Measurements from ENCODE around the gene EED.

Gene EED

GRCh38 chr11:86198139-86198538 lies 46.4 kb upstream of the EED start:
- Histone ChIP-seq H2BK15ac (replicated peaks; ENCODE audit: low read depth) (no peak overlapping the region), H3K4me2 (ENCODE audit: low read length) (no peak overlapping the region), H3K4ac (ENCODE audit: low read depth, low read length) (no peak overlapping the region), H2BK5ac (ENCODE audit: low read length) (no peak overlapping the region), H3K4me3 (ENCODE audit: low read length) (no peak overlapping the region), H3K79me2 (ENCODE audit: control insufficient read depth, insufficient read depth, low read length) (no peaks in the 10 kb centered on the region), H3K4me1 (ENCODE audit: control insufficient read depth, low read depth, low read length) (no peaks in the 10 kb centered on the region), H3K23ac (ENCODE audit: low read length) (no peak overlapping the region), H2AK5ac (ENCODE audit: low read length) (no peak overlapping the region), H3K27me3 (ENCODE audit: insufficient read depth, low read length, poor library complexity) (no peaks in the 10 kb centered on the region), H4K8ac (ENCODE audit: low read depth, low read length) (no peak overlapping the region), H3K9ac (ENCODE audit: low read length) (no peak overlapping the region), H4K5ac (ENCODE audit: low read length) (no peak overlapping the region), H3K56ac (ENCODE audit: low read length) (no peak overlapping the region), H3K36me3 (ENCODE audit: control insufficient read depth, insufficient read depth, low read length) (no peaks in the 10 kb centered on the region), H2BK120ac (ENCODE audit: low read depth, low read length) (no peak overlapping the region), H3K18ac (ENCODE audit: low read length) (no peak overlapping the region), H3K27ac (ENCODE audit: low read depth, low read length) (no peak overlapping the region), H3K79me1 (ENCODE audit: low read length) (no peaks in the 10 kb centered on the region)
- no peak for DNase-seq

- no peak overlapping the region for H4K5ac ChIP-seq (ENCODE audit: low read length)
Measured at GRCh38 chr11:86199354-86199753, 45.2 kb upstream of the EED start.

DNA sequence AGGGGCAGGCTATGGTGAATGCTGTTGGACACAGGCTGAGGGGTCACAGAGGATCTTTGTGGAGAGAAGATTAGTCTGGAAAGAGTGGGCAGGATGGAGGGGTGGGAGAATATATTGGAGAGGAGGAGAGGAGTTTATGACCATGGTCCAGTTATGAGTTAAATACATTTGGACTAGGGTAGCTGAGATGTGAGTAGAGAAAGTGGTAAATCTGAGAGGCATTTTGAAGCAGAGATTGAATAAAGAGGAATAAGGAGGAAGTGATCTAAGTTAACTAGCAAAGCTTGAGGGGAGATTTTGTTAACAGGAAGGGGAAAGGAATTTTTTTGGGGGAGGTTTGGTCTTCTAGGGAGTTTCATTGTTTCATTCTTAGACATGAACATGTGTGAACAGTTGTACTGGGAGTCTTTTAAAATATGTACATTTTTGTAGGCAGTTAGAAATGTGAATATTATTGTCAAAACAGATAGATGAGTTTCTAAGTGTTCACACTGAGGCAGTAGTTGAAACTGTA lies 43.1 kb upstream of the EED start:
- H2BK5ac ChIP-seq (ENCODE audit: low read length) = no peak overlapping the region
- DNase-seq = no peak
- H2BK120ac ChIP-seq (ENCODE audit: low read depth, low read length) = no peak overlapping the region

More at GRCh38 chr11:86199354-86199753, 45.2 kb upstream of the EED start:
- H3K4me3 ChIP-seq (ENCODE audit: low read length) = no peak overlapping the region
- no peaks in the 10 kb centered on the region for H3K4me1 ChIP-seq (ENCODE audit: control insufficient read depth, low read depth, low read length)
- H3K23ac ChIP-seq (ENCODE audit: low read length) = no peak overlapping the region
- H3K56ac ChIP-seq (ENCODE audit: low read length) = no peak overlapping the region
- H3K27me3 ChIP-seq (ENCODE audit: insufficient read depth, low read length, poor library complexity) = no peaks in the 10 kb centered on the region
- no peak overlapping the region for H3K27ac ChIP-seq (ENCODE audit: low read depth, low read length)
- H3K79me2 ChIP-seq (ENCODE audit: control insufficient read depth, insufficient read depth, low read length) = no peaks in the 10 kb centered on the region
- no peak overlapping the region for H3K9ac ChIP-seq (ENCODE audit: low read length)
- no CpG with 5 or more reads among the region's 1 CpG for WGBS (ENCODE audit: extremely low coverage, insufficient coverage, low lambda C conversion rate)
- no peak for DNase-seq
- no peaks in the 10 kb centered on the region for H3K36me3 ChIP-seq (ENCODE audit: control insufficient read depth, insufficient read depth, low read length)
- H3K4me2 ChIP-seq (ENCODE audit: low read length) = no peak overlapping the region
- H2BK5ac ChIP-seq (ENCODE audit: low read length) = no peak overlapping the region
- no peak overlapping the region for H3K4ac ChIP-seq (ENCODE audit: low read depth, low read length)
- H4K8ac ChIP-seq (ENCODE audit: low read depth, low read length) = no peak overlapping the region
- H2BK15ac ChIP-seq (replicated peaks; ENCODE audit: low read depth) = no peak overlapping the region
- no peak overlapping the region for H2AK5ac ChIP-seq (ENCODE audit: low read length)
- no peak overlapping the region for H3K18ac ChIP-seq (ENCODE audit: low read length)
- H3K79me1 ChIP-seq (ENCODE audit: low read length) = no peaks in the 10 kb centered on the region
- no peak overlapping the region for H2BK120ac ChIP-seq (ENCODE audit: low read depth, low read length)

GRCh38 chr11:86202013-86202336 lies 42.6 kb upstream of the EED start:
- H3K79me2 ChIP-seq (ENCODE audit: control insufficient read depth, insufficient read depth, low read length) = no peaks in the 10 kb centered on the region
- no peak overlapping the region for H3K9ac ChIP-seq (ENCODE audit: low read length)
- H3K79me1 ChIP-seq (ENCODE audit: low read length) = no peaks in the 10 kb centered on the region
- no peak overlapping the region for H3K18ac ChIP-seq (ENCODE audit: low read length)
- no peaks in the 10 kb centered on the region for H3K4me1 ChIP-seq (ENCODE audit: control insufficient read depth, low read depth, low read length)
- no peak overlapping the region for H2BK15ac ChIP-seq (replicated peaks; ENCODE audit: low read depth)
- H3K36me3 ChIP-seq (ENCODE audit: control insufficient read depth, insufficient read depth, low read length) = no peaks in the 10 kb centered on the region
- no peak overlapping the region for H2AK5ac ChIP-seq (ENCODE audit: low read length)
- no peak overlapping the region for H3K4me3 ChIP-seq (ENCODE audit: low read length)
- no peak overlapping the region for H4K5ac ChIP-seq (ENCODE audit: low read length)
- H3K27ac ChIP-seq (ENCODE audit: low read depth, low read length) = no peak overlapping the region
- H2BK120ac ChIP-seq (ENCODE audit: low read depth, low read length) = no peak overlapping the region
- no peak overlapping the region for H3K4ac ChIP-seq (ENCODE audit: low read depth, low read length)
- DNase-seq = no peak
- H3K23ac ChIP-seq (ENCODE audit: low read length) = no peak overlapping the region
- no peak overlapping the region for H4K8ac ChIP-seq (ENCODE audit: low read depth, low read length)
- H3K27me3 ChIP-seq (ENCODE audit: insufficient read depth, low read length, poor library complexity) = no peaks in the 10 kb centered on the region
- peak overlapping the region; percentile 43 for H3K56ac ChIP-seq (ENCODE audit: low read length)
- no peak overlapping the region for H3K4me2 ChIP-seq (ENCODE audit: low read length)
- H2BK5ac ChIP-seq (ENCODE audit: low read length) = no peak overlapping the region

More for the DNA sequence above, 43.1 kb upstream of the EED start:
- H3K27ac ChIP-seq (ENCODE audit: low read depth, low read length) = no peak overlapping the region
- no peak overlapping the region for H3K9ac ChIP-seq (ENCODE audit: low read length)
- H4K5ac ChIP-seq (ENCODE audit: low read length) = no peak overlapping the region
- H3K79me2 ChIP-seq (ENCODE audit: control insufficient read depth, insufficient read depth, low read length) = no peaks in the 10 kb centered on the region
- no peaks in the 10 kb centered on the region for H3K36me3 ChIP-seq (ENCODE audit: control insufficient read depth, insufficient read depth, low read length)
- H4K8ac ChIP-seq (ENCODE audit: low read depth, low read length) = no peak overlapping the region
- no peak overlapping the region for H3K23ac ChIP-seq (ENCODE audit: low read length)
- no peak overlapping the region for H3K4me3 ChIP-seq (ENCODE audit: low read length)
- H3K56ac ChIP-seq (ENCODE audit: low read length) = no peak overlapping the region
- no peak overlapping the region for H3K4ac ChIP-seq (ENCODE audit: low read depth, low read length)
- H3K4me2 ChIP-seq (ENCODE audit: low read length) = no peak overlapping the region
- no peaks in the 10 kb centered on the region for H3K79me1 ChIP-seq (ENCODE audit: low read length)
- H3K27me3 ChIP-seq (ENCODE audit: insufficient read depth, low read length, poor library complexity) = no peaks in the 10 kb centered on the region
- no peak overlapping the region for H3K18ac ChIP-seq (ENCODE audit: low read length)
- no peak overlapping the region for H2AK5ac ChIP-seq (ENCODE audit: low read length)
- no peaks in the 10 kb centered on the region for H3K4me1 ChIP-seq (ENCODE audit: control insufficient read depth, low read depth, low read length)
- H2BK15ac ChIP-seq (replicated peaks; ENCODE audit: low read depth) = no peak overlapping the region

DNA sequence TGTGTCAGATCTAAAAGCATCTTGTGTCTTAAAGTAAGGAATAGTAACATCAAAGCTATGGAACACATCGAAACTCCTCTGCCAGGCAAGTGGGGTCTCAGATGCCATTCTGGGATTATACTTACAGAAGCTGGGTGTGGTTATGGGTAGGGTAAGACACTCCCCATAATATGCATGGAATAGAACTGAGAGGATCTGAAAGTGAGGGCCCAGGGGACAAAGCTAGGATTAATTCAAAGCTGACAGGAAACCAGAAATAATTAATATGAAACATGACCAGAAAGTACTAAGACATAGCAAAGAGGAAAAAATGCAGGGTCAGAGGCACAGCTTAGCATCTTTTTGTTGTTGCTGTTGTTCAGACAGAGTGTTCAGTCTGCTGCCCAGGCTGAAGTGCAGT lies 40.2 kb upstream of the EED start:
- H3K18ac ChIP-seq (ENCODE audit: low read length) = no peak overlapping the region
- H3K23ac ChIP-seq (ENCODE audit: low read length) = no peak overlapping the region
- H2BK15ac ChIP-seq (replicated peaks; ENCODE audit: low read depth) = no peak overlapping the region
- H3K56ac ChIP-seq (ENCODE audit: low read length) = no peak overlapping the region
- no peak overlapping the region for H2BK120ac ChIP-seq (ENCODE audit: low read depth, low read length)
- H4K8ac ChIP-seq (ENCODE audit: low read depth, low read length) = no peak overlapping the region
- H3K4me2 ChIP-seq (ENCODE audit: low read length) = no peak overlapping the region
- H3K4me1 ChIP-seq (ENCODE audit: control insufficient read depth, low read depth, low read length) = no peaks in the 10 kb centered on the region
- WGBS (ENCODE audit: extremely low coverage, insufficient coverage, low lambda C conversion rate) = no CpG with 5 or more reads among the region's 1 CpG
- H3K27me3 ChIP-seq (ENCODE audit: insufficient read depth, low read length, poor library complexity) = no peaks in the 10 kb centered on the region
- no peak overlapping the region for H3K27ac ChIP-seq (ENCODE audit: low read depth, low read length)
- H3K9ac ChIP-seq (ENCODE audit: low read length) = no peak overlapping the region
- no peak overlapping the region for H3K4ac ChIP-seq (ENCODE audit: low read depth, low read length)
- H4K5ac ChIP-seq (ENCODE audit: low read length) = no peak overlapping the region
- no peaks in the 10 kb centered on the region for H3K79me1 ChIP-seq (ENCODE audit: low read length)
- H2AK5ac ChIP-seq (ENCODE audit: low read length) = no peak overlapping the region
- no peaks in the 10 kb centered on the region for H3K36me3 ChIP-seq (ENCODE audit: control insufficient read depth, insufficient read depth, low read length)
- no peak for DNase-seq
- H2BK5ac ChIP-seq (ENCODE audit: low read length) = no peak overlapping the region
- no peak overlapping the region for H3K4me3 ChIP-seq (ENCODE audit: low read length)
- no peaks in the 10 kb centered on the region for H3K79me2 ChIP-seq (ENCODE audit: control insufficient read depth, insufficient read depth, low read length)

- H2BK5ac ChIP-seq (ENCODE audit: low read length) = no peak overlapping the region
- no peak overlapping the region for H4K8ac ChIP-seq (ENCODE audit: low read depth, low read length)
- no peak overlapping the region for H4K5ac ChIP-seq (ENCODE audit: low read length)
- no peaks in the 10 kb centered on the region for H3K36me3 ChIP-seq (ENCODE audit: control insufficient read depth, insufficient read depth, low read length)
- H3K23ac ChIP-seq (ENCODE audit: low read length) = no peak overlapping the region
- WGBS (ENCODE audit: extremely low coverage, insufficient coverage, low lambda C conversion rate) = no CpG with 5 or more reads among the region's 11 CpGs
- no peaks in the 10 kb centered on the region for H3K79me1 ChIP-seq (ENCODE audit: low read length)
- no peak overlapping the region for H3K4me3 ChIP-seq (ENCODE audit: low read length)
- no peaks in the 10 kb centered on the region for H3K79me2 ChIP-seq (ENCODE audit: control insufficient read depth, insufficient read depth, low read length)
- no peak for DNase-seq
- H2AK5ac ChIP-seq (ENCODE audit: low read length) = no peak overlapping the region
- no peak overlapping the region for H2BK120ac ChIP-seq (ENCODE audit: low read depth, low read length)
- H3K27me3 ChIP-seq (ENCODE audit: insufficient read depth, low read length, poor library complexity) = no peaks in the 10 kb centered on the region
- H3K4ac ChIP-seq (ENCODE audit: low read depth, low read length) = no peak overlapping the region
- no peaks in the 10 kb centered on the region for H3K4me1 ChIP-seq (ENCODE audit: control insufficient read depth, low read depth, low read length)
- no peak overlapping the region for H3K27ac ChIP-seq (ENCODE audit: low read depth, low read length)
- H3K9ac ChIP-seq (ENCODE audit: low read length) = no peak overlapping the region
- H2BK15ac ChIP-seq (replicated peaks; ENCODE audit: low read depth) = no peak overlapping the region
- H3K4me2 ChIP-seq (ENCODE audit: low read length) = no peak overlapping the region
- H3K56ac ChIP-seq (ENCODE audit: low read length) = no peak overlapping the region
- H3K18ac ChIP-seq (ENCODE audit: low read length) = no peak overlapping the region
Measured at GRCh38 chr11:86205421-86206336, 38.9 kb upstream of the EED start.
